Endothelial cell (in vitro differentiated cells): ENCODE results near the gene ARHGAP32. TPM values are rescaled to one million over a fixed set of nuclear protein-coding genes. Genes with fewer than 3 reads are reported as not detected.

ENCODE experiments used
- DNase-seq: peaks from one replicate; pipeline ENCODE4 v3.0.0; 2021; ENCODE audit warnings: low spot score
- H3K27ac Mint-ChIP-seq: one replicate; pipeline ENCODE4 v1.8.0; 2021; ENCODE audit warnings: mixed read lengths, inconsistent platforms; ENCODE audit not compliant: unreplicated experiment
- H3K27me3 Mint-ChIP-seq: one replicate; pipeline ENCODE4 v1.8.0; 2021; ENCODE audit warnings: mild to moderate bottlenecking, moderate library complexity, mixed read lengths, inconsistent platforms; ENCODE audit not compliant: unreplicated experiment
- H3K36me3 Mint-ChIP-seq: one replicate; pipeline ENCODE4 v1.8.0; 2021; ENCODE audit warnings: mild to moderate bottlenecking, low read depth, mixed read lengths, inconsistent platforms; ENCODE audit not compliant: unreplicated experiment
- H3K4me1 Mint-ChIP-seq: one replicate; pipeline ENCODE4 v1.8.0; 2021; ENCODE audit warnings: mild to moderate bottlenecking, mixed read lengths, inconsistent platforms; ENCODE audit not compliant: unreplicated experiment
- H3K4me3 Mint-ChIP-seq: one replicate; pipeline ENCODE4 v1.8.0; 2021; ENCODE audit warnings: mild to moderate bottlenecking, mixed read lengths, inconsistent platforms; ENCODE audit not compliant: unreplicated experiment
- H3K9me3 Mint-ChIP-seq: one replicate; pipeline ENCODE4 v1.8.0; 2021; ENCODE audit warnings: mixed read lengths, inconsistent platforms; ENCODE audit not compliant: unreplicated experiment
- CTCF ChIP-seq: fragments of 200-600 bp; sonication (generic); IDR thresholded peaks from one replicate; pipeline ENCODE4 v1.5.0; 2021; ENCODE audit warnings: antibody characterized with exemption; ENCODE audit not compliant: unreplicated experiment
- total RNA-seq: library from RNA; stranded (reverse); fragmentation: NEBNext Ultra II Directional; extraction: Animal tissue kit (Norgen Biotek cat#: 25700); gene quantifications from one replicate; pipeline ENCODE4 v1.2.1, GENCODE V29; 2021; ENCODE audit not compliant: unreplicated experiment

ARHGAP32 gene
- total RNA-seq, 1 donor from 2014 or later: 14.5 TPM

GRCh38 chr11:128927108-128927461 lies 265.0 kb downstream of the ARHGAP32 start:
- TF ChIP-seq CTCF: no peak
- Mint-ChIP-seq H3K4me1 (peaks cover 4% of the 10 kb centered on the region), H3K27me3 (peaks cover 7% of the 10 kb centered on the region), H3K9me3 (no peaks in the 10 kb centered on the region), H3K27ac (no peak overlapping the region), H3K4me3 (no peak overlapping the region), H3K36me3 (no peaks in the 10 kb centered on the region)
- DNase-seq: no peak

- Mint-ChIP-seq H3K4me1 (peaks cover 4% of the 10 kb centered on the region), H3K4me3 (no peak overlapping the region), H3K27me3 (peaks cover 7% of the 10 kb centered on the region), H3K27ac (no peak overlapping the region), H3K36me3 (no peaks in the 10 kb centered on the region), H3K9me3 (no peaks in the 10 kb centered on the region)
- TF ChIP-seq CTCF: no peak
- DNase-seq: no peak
Observed at GRCh38 chr11:128926437-128927107, 265.6 kb downstream of the ARHGAP32 start.

- DNase-seq: no peak
- Mint-ChIP-seq H3K27ac (no peak overlapping the region), H3K4me3 (no peak overlapping the region), H3K9me3 (no peaks in the 10 kb centered on the region), H3K27me3 (peaks cover 7% of the 10 kb centered on the region), H3K36me3 (no peaks in the 10 kb centered on the region), H3K4me1 (peaks cover 4% of the 10 kb centered on the region)
- TF ChIP-seq CTCF: no peak
Observed at GRCh38 chr11:128926000-128926399, 266.1 kb downstream of the ARHGAP32 start.

- H3K9me3 Mint-ChIP-seq: peaks cover 4% of the 10 kb centered on the region
- TF ChIP-seq CTCF: no peak
- H3K4me3 Mint-ChIP-seq: no peak overlapping the region
- H3K36me3 Mint-ChIP-seq: no peaks in the 10 kb centered on the region
- peaks cover 9% of the 10 kb centered on the region for H3K27me3 Mint-ChIP-seq
- H3K4me1 Mint-ChIP-seq: peaks cover 4% of the 10 kb centered on the region
- DNase-seq: no peak
- H3K27ac Mint-ChIP-seq: no peak overlapping the region
Observed at GRCh38 chr11:128925250-128925600, 266.9 kb downstream of the ARHGAP32 start.

GRCh38 chr11:128924510-128925249 lies 267.4 kb downstream of the ARHGAP32 start:
- Mint-ChIP-seq H3K27me3 (peaks cover 10% of the 10 kb centered on the region), H3K4me1 (peaks cover 4% of the 10 kb centered on the region), H3K9me3 (peaks cover 4% of the 10 kb centered on the region), H3K27ac (no peak overlapping the region), H3K4me3 (no peak overlapping the region), H3K36me3 (no peaks in the 10 kb centered on the region)
- no peak for DNase-seq
- TF ChIP-seq CTCF: no peak
